ENCODE results near the gene CENPS.

The CENPS gene

GRCh38 chr1:10479296-10479695, 49.1 kb downstream of the CENPS start:
- TF ChIP-seq GABPA (IDR thresholded peaks at IDR 0.05; ENCODE audit: low read depth), result no peak
- no peak for TF ChIP-seq SPI1 (IDR thresholded peaks at IDR 0.05; ENCODE audit: borderline replicate concordance, low read depth)
- TF ChIP-seq REST (IDR thresholded peaks at IDR 0.05; ENCODE audit: insufficient replicate concordance, low read depth), result no peak
- no peak for TF ChIP-seq CTCF (IDR thresholded peaks at IDR 0.05; ENCODE audit: insufficient read depth, low read length)
- no peak for TF ChIP-seq POLR2AphosphoS5 (IDR thresholded peaks at IDR 0.05; ENCODE audit: low read depth)
- no peak overlapping the region for H3K4me3 ChIP-seq (replicated peaks; ENCODE audit: insufficient read depth, low read length)
- H3K27me3 ChIP-seq (ENCODE audit: insufficient read depth, poor library complexity, severe bottlenecking), result no peaks in the 10 kb centered on the region

GRCh38 chr1:10480614-10481013, 50.4 kb downstream of the CENPS start:
- DNase-seq (ENCODE audit: low read depth in 1 of 2, low spot score in 1 of 2), result no peak
- Histone ChIP-seq H3K27ac (replicated peaks) (no peak overlapping the region), H3K4me3 (replicated peaks; ENCODE audit: insufficient read depth, low read length) (no peak overlapping the region), H3K27me3 (ENCODE audit: insufficient read depth, poor library complexity, severe bottlenecking) (no peaks in the 10 kb centered on the region)
- TF ChIP-seq CTCF (IDR thresholded peaks at IDR 0.05; ENCODE audit: insufficient read depth, low read length) (no peak), POLR2AphosphoS5 (IDR thresholded peaks at IDR 0.05; ENCODE audit: low read depth) (no peak), GABPA (IDR thresholded peaks at IDR 0.05; ENCODE audit: low read depth) (no peak), REST (IDR thresholded peaks at IDR 0.05; ENCODE audit: insufficient replicate concordance, low read depth) (no peak), SPI1 (IDR thresholded peaks at IDR 0.05; ENCODE audit: borderline replicate concordance, low read depth) (no peak)

More at GRCh38 chr1:10479296-10479695, 49.1 kb downstream of the CENPS start:
- no peak for DNase-seq (ENCODE audit: low read depth in 1 of 2, low spot score in 1 of 2)
- H3K27ac ChIP-seq (replicated peaks), result no peak overlapping the region

GRCh38 chr1:10484521-10484920, 54.3 kb downstream of the CENPS start:
- H3K27me3 ChIP-seq (ENCODE audit: insufficient read depth, poor library complexity, severe bottlenecking), result no peaks in the 10 kb centered on the region
- no peak overlapping the region for H3K27ac ChIP-seq (replicated peaks)
- TF ChIP-seq CTCF (IDR thresholded peaks at IDR 0.05; ENCODE audit: insufficient read depth, low read length), result no peak
- DNase-seq (ENCODE audit: low read depth in 1 of 2, low spot score in 1 of 2), result peak; percentile 20 to 33
- H3K4me3 ChIP-seq (replicated peaks; ENCODE audit: insufficient read depth, low read length), result no peak overlapping the region

GRCh38 chr1:10489291-10490055, 59.2 kb downstream of the CENPS start:
- no peak for DNase-seq (ENCODE audit: low read depth in 1 of 2, low spot score in 1 of 2)
- Histone ChIP-seq H3K27ac (replicated peaks) (no peak overlapping the region), H3K4me3 (replicated peaks; ENCODE audit: insufficient read depth, low read length) (no peak overlapping the region), H3K27me3 (ENCODE audit: insufficient read depth, poor library complexity, severe bottlenecking) (no peaks in the 10 kb centered on the region)
- no peak for TF ChIP-seq REST (IDR thresholded peaks at IDR 0.05; ENCODE audit: insufficient replicate concordance, low read depth)
- TF ChIP-seq GABPA (IDR thresholded peaks at IDR 0.05; ENCODE audit: low read depth), result no peak
- TF ChIP-seq CTCF (IDR thresholded peaks at IDR 0.05; ENCODE audit: insufficient read depth, low read length), result no peak
- TF ChIP-seq POLR2AphosphoS5 (IDR thresholded peaks at IDR 0.05; ENCODE audit: low read depth), result no peak
- no peak for TF ChIP-seq SPI1 (IDR thresholded peaks at IDR 0.05; ENCODE audit: borderline replicate concordance, low read depth)

All from HL-60 (cell line).